Measurements from ENCODE around the gene CDC42BPA.

- TF ChIP-seq CTCF (IDR thresholded peaks at IDR 0.05) (no peak), ZFX (IDR thresholded peaks at IDR 0.05; ENCODE audit: borderline replicate concordance) (no peak)
Observed at GRCh38 chr1:227223171-227223806, 95.0 kb downstream of the CDC42BPA start.

Data from 22Rv1 (cell line).